HG02759 (cell line): Measurements from ENCODE around the gene TAGLN2.

Experiments
- ATAC-seq: cut with Tn5 transposase; IDR thresholded peaks from one replicate; pipeline ENCODE4 v1.9.1; 2021; ENCODE audit warnings: mild to moderate bottlenecking, moderate library complexity; ENCODE audit not compliant: unreplicated experiment

TAGLN2 gene

DNA sequence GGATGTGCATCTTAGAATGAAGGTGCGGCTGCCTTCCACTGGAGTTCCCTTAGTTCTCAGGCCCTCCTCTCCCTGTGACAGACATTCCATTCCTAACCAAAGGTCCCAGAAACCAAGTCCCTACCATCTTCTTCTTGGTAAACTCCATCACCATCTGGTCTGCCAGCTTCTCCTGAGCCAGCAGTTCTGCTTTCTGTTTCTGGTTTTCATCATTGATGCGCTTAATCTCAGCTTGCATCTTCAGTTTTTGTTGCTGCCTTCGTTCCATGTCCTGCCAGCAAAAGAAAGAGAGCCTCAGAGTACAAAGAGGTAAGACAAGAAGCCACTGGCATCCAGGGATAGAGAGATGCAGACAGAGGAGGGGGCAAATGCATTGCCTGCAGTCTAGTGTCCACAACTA is 44.9 kb downstream of the TAGLN2 start:
- no peak for ATAC-seq

DNA sequence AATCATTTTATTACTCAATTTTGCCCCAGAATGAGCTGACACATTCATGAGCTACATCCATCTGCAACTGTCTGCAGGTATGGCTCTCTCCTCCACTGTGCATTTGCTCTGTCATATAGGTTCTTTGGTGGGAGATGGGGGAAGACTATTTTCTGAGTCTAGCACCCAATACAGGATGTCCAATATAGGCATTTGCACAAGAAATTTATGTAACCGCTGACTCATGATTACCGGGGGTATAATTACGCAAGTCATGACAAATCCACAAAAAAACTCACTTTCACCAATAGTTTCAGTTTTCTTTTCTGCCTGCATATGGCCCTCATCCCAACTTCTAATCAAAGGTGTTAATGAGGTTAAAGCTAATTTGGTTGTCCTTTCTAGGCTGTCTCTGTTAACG is 45.3 kb downstream of the TAGLN2 start:
- no peak for ATAC-seq

DNA sequence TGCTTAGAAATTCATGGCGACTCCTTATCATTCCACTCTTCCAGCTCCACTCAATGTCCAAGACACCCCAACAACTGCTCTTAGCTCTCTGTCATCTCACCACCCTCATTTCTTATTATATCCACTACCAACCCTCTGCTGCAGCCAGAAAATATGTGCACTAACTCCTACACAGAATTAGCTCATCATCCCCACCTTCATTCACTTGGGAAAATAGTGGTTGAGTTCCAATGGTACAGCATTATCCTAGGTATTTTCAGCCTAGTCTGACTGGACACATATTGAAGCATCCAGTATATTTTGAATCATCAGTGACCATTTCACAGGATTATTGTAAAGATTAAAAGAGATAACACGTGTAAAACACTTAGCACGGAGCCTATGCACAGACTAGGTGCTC is 46.2 kb downstream of the TAGLN2 start:
- ATAC-seq = no peak

DNA sequence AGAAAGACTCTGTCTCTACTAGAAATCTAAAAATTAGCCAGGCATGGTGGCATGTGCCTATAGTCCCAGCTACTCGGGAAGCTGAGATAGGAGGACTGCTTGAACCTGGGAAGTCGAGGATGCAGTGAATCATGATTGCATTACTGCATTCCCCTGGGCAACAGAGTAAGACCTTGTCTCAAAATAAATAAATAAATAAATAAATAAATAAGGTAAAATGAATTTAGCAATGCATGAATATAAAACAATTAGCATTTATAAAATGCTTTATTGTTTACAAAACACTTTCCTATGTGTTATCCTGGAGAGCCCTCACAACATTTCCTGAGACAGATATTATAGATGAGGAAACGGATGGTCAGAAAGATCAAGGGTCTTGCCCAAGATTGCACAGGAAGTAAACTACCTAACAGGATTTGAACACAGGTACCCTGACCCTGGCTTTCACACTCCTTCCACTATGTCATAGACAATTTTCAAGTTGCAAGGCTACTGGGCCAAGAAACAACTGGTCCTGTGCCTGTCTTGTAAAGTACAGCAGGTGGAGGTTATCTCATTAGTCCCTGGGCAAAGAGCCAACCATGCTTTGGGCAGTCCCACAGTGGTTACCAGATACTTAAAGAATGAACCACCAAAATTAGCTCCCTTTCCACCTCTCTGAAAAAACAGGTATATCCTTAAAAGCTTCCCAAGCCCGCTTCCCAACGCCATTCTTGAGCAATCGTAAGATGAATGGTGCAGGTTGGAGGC is 47.4 kb downstream of the TAGLN2 start:
- ATAC-seq = no peak

DNA sequence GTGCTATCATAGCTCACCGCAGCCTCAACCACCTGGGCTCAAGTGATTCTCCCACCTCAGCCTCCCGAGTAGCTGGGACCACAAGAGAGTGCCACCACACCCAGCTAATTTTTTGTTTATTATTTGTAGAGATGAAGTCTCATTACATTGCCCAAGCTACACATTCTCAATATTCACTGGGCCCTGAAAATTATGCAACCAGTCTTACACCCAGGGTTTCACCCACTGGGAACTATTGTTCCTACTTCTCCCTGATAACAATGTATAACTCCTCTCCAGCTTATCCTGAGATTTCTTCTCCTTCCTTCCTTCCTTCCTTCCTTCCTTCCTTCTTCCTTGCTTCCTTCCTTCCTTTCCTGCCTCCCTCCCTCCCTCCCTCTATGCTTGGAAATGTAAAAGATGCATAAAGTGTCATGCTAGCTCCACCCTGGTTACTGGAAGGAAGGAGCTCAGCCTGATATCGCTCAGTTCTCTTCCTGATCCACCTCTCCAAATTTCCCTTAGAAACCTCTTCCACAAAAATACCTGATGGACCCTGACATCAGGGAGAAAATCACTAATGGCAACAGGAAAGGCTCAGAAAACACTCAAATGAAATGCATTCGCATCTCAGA is 51.7 kb downstream of the TAGLN2 start:
- ATAC-seq = no peak

GRCh38 chr1:159872891-159873290 is 52.4 kb downstream of the TAGLN2 start:
- no peak for ATAC-seq

GRCh38 chr1:159870704-159871103 is 54.6 kb downstream of the TAGLN2 start:
- no peak for ATAC-seq

- ATAC-seq = no peak
These were observed 55.7 kb downstream of the TAGLN2 start for GRCh38 chr1:159869607-159870006.

GRCh38 chr1:159869173-159869572 is 56.1 kb downstream of the TAGLN2 start:
- peak; percentile 50 for ATAC-seq

GRCh38 chr1:159868766-159869165 is 56.5 kb downstream of the TAGLN2 start:
- no peak for ATAC-seq
